Measurements from ENCODE around the gene IFRD2.
A peak's percentile ranks its signal among the peaks of the same experiment; 100 is the strongest.

IFRD2 gene, protein sequence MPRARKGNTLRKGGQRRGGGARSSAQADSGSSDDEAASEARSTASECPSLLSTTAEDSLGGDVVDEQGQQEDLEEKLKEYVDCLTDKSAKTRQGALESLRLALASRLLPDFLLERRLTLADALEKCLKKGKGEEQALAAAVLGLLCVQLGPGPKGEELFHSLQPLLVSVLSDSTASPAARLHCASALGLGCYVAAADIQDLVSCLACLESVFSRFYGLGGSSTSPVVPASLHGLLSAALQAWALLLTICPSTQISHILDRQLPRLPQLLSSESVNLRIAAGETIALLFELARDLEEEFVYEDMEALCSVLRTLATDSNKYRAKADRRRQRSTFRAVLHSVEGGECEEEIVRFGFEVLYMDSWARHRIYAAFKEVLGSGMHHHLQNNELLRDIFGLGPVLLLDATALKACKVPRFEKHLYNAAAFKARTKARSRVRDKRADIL

DNA sequence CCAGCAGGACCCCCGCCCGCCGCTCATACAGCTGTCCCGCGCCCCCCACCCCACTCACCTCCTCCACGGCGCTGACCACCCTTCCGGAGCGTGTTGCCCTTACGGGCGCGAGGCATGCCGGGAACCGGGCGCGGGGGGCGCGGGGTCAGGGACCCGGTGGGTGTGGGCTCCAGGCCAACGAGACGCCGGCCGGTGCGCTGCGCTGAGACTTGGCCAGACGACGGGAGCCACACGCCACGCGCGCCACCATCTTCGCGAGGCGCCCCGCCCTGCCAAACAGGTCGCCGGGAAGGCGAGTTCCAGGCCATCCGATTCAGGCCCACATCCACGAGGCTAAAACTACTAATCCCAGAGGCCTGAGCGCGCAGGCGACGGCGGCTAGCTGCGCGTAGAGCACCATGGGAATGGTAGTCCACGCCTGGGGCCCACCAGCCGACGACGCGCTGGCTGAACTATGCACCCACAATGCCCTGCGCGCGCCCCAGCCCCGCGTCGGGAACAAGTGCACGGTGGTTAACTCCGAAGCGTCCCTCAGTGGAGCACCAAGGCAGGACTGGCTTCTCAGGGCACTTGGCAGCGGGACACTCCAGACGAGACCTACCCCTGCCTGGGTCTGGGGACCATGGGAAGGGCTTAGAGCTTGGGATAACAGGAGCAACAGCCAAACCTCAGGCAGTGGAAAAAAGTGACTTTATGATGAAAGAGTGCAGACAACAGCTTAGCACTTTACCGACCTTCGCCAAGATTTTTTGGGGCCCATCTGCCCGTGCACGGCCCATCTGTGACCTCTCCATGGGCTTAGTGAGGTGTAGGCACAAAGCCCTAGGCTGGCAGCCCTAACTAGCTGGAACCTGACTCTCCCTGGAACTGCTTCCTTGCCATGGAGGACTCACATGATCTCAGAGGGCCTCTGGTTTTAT is at the start of gene IFRD2:
Gene IFRD2 (minus strand): TSS at position 271 of the 920 bp plus-strand sequence. CDS start 155 bp downstream, at position 116.
- DNase-seq: peak; percentile 89 to 98

- no peak for DNase-seq
Measured at GRCh38 chr3:50341537-50341936, 49.3 kb upstream of the IFRD2 start.

DNA sequence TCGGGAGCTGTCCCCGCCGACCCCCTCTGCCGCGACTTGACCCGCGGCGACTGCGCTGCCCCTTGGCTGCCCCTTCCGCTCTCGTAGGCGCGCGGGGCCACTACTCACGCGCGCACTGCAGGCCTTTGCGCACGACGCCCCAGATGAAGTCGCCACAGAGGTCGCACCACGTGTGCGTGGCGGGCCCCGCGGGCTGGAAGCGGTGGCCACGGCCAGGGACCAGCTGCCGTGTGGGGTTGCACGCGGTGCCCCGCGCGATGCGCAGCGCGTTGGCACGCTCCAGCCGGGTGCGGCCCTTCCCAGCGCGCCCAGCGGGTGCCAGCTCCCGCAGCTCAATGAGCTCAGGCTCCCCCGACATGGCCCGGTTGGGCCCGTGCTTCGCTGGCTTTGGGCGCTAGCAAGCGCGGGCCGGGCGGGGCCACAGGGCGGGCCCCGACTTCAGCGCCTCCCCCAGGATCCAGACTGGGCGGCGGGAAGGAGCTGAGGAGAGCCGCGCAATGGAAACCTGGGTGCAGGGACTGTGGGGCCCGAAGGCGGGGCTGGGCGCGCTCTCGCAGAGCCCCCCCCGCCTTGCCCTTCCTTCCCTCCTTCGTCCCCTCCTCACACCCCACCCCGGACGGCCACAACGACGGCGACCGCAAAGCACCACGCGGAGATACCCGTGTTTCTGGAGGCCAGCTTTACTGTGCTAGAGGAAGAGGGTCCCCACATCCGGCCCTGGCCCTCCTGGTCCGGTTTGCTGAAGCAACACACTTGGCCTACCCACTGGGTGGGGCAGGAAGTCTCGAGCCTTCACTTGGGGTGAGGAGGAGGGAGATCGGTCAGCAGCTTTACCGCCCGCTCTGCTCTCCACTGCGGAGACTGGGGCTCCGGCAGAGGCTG is 48.5 kb upstream of the IFRD2 start, which contains the start of gene RASSF1:
Gene RASSF1 (minus strand): TSS at position 389 of the 882 bp plus-strand sequence. CDS start 31 bp downstream, at position 358.
- no peak for DNase-seq

GRCh38 chr3:50340147-50340447 is 47.9 kb upstream of the IFRD2 start:
- no peak for DNase-seq

- DNase-seq: no peak
Measured at GRCh38 chr3:50339485-50340146, 47.4 kb upstream of the IFRD2 start.

DNA sequence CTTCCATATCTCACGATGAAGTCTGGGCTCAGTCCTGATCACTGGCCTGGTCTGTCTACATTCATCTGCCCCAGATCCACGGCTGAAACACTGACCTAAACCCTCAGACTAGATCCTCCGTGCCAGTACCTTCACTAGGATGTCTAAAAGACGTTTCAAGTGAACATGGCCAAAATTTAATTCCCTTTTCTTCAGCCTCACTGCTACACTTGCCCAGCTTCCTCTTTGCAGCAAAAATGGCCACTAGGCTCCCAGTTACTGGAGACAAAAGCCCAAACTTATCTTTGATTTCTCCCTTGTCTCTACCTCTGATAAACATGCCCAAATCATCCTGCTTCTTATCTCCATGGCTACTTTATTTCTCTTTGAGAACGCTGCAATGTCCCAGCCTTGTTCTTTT is 46.7 kb upstream of the IFRD2 start:
- no peak for DNase-seq

DNA sequence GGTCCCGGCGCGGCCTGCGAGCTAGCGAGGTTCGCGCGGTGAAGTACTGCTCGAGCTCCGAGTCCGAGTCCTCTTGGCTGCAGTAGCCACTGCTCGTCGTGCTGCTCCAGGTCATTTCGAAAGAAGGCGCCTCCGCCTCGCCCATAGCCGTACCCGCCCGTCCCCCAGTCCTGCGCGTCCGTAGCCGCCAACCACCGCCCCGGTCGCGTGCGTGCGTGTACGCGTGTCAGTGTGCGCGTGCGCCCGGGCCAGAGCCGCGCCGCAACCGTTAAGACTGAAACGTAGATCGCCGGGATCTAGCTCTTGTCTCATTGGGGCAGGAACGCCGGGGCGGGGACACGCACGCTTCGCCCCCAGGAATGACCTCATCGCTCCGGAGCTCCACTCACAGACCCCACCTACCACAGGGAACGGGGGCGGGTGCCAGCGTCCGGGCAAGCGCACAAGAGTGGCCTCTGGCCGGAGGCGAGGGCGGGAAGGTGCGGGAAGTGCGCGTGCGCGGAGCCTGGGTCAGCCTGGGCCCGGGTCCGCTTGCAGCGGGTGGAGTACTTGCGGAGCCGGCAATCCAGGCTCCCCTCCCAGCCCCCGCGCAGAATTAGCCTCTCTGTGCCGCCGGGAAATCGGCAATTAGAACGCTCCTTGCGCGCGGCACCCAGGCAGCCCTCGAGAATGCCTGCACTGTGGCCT is 45.1 kb upstream of the IFRD2 start:
- peak; percentile 97 to 99 for DNase-seq

- peak in 1 of 2 experiments; percentile 44 for DNase-seq
Measured at GRCh38 chr3:50336452-50337174, 44.4 kb upstream of the IFRD2 start.

DNA sequence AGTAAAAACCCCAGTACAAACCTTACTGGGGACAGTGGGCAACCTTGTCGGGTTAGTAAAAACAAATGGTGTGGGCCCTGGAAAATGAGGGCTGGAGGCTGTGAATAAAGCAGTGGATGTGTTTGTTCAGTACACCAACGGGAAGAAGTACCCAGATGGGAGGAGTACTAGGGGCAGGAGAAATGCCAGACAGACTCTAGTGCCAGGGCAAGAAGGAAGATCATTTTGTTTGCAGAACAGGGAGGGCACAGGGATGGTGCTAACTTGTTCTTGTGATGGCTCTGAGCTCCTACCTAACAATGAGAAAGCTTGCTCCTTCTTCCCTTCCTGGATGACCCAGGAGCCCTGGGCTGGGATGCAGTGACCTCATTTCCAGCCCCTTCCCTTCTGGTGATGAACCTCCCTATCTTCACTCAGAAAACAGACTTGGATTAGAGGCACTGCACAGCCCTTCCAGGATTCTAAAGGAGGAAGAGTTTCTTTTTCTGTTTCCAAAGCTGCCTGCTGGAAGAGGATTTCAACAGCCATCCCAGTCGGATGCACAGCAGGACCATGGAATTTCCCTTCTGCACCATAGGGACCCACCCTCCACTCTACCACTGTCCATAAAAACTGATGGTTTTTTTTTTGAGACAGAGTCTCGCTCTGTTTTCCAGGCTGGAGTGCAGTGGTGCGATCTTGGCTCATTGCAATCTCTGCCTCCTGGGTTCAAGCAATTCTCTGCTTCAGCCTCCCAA is 42.3 kb upstream of the IFRD2 start:
- DNase-seq: no peak

GRCh38 chr3:50333744-50334328 is 41.6 kb upstream of the IFRD2 start:
- DNase-seq: no peak

DNA sequence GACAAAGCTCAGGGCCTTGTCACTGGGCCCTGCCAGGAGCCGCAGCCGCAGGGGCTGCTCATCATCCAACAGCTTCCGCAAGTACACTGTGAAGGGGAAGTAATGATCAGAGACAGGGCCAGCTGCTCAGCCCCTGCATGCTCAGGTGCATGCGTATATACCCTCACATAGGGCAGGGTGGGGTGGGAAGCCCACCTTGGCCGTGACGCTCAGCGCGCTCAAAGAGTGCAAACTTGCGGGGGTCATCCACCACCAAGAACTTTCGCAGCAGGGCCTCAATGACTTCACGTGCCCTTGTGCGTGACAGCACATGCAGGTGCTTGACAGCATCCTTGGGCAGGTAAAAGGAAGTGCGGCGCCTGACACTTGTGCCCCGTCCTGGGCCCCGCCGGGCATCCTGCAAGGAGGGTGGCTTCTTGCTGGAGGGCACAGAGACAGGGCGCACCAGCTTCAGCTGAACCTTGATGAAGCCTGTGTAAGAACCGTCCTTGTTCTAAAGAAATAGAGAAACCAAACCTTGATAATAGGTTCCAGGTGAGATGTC is 39.2 kb upstream of the IFRD2 start:
- no peak for DNase-seq

- no peak for DNase-seq
Measured at GRCh38 chr3:50330330-50330729, 38.1 kb upstream of the IFRD2 start.

DNA sequence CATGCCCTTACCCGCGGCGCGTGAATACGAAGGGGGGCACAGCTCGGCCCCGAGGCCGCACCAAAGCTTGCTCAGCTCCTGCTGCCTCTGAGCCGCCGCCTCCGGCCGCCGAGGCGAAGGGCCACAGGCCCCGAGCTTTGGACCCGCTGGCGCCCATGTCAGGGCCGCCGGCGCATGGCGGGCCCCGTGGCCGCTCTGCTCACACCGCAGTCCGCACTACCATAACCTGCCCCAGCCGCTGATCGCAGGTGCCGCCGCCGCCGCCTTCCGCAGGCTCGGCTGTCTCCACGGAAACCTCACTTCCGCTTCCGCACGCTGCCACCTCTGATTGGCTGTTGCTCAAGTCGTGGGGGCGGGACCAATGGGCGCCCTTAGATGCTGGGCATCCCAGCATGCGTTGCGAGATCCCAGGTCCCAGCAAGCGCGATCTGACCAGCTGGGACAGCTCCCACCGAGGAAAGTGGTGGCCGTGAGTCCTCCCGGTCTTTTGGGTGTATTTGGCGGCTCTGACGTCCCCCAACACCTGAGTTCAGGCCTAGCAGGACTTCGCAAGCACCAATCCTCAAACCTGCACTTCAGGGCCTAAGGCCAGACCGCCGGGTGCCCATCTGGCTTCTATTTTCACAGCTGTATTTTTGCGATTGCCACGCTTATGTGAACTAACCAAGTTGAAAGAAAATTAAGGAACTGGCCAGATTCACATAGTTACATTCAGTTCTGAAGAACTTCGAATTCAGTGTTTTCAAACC is 35.9 kb upstream of the IFRD2 start, which contains the start of gene TUSC2:
Gene TUSC2 (minus strand): TSS at position 281 of the 749 bp plus-strand sequence. CDS start 124 bp downstream, at position 157.
- DNase-seq: peak; percentile 93 to 99

DNA sequence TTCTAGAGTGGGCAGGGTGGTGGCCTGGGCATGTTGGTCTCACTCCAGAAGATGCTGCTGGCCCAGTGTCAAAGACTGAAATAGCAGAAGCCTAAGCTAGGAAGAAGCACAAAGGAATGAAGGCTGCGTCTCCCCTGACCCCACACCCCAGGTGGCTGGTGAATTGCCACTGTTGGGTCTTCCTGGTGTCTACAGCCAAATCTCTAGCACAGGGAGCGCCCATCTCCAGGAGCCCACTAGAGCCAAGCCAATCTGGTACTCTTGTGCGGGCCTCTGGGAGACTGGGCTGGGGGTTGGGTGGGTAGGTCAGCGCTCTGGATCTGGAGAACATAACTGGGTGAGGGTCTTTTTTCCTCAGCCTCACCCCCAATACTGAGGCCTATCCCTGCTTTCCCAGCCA is 34.9 kb upstream of the IFRD2 start:
- DNase-seq: no peak

DNA sequence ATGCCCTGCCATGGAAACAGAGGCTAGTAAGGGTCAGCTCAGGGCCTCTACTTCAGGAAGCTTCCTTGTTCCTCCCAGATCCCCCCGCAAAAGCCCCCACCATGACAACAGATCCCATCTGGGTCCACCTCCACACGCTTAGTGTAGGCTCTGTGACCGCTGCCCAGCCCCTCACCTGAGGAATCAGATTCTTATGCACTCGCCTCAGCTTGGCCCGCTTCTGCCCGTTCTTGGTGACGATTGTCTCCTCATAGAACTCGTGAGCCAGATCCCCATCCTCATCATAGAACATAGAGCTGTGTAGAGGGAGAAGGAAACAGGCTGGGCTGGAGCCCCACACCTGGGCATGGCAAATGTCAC is 33.9 kb upstream of the IFRD2 start:
- DNase-seq: no peak

DNA sequence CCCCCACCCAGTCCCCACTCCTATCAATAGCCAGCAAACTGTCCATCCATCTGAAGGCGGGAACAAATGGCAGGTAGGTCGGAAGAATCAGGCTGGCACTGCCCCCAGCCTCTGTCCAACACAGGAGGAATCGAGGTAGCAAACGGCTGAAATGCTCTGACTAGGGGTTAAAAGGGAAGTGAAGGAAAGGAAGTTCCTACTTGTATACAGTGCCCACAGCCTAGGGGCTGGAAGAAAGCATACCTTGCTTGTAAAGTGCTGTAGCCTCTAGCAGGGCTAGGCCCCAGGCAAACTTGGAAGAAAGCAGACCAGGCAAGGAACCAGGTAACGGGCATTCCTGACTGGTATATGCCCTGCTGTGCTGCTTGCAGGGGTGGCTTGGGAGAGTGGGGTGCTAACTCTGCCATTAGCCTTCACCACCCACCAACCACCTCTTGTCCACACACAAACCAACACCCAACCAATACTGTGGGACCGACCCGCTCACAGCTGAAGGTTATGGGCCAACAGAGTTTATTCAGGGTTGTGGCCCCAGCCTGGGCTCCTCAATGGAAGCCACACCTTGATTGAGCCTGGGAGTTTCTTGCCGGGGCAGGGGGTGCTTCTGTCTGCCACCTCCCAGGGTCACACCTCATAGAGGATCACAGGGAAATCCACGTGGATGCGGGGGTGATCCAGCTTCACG is 33.4 kb upstream of the IFRD2 start:
- no peak for DNase-seq

DNA sequence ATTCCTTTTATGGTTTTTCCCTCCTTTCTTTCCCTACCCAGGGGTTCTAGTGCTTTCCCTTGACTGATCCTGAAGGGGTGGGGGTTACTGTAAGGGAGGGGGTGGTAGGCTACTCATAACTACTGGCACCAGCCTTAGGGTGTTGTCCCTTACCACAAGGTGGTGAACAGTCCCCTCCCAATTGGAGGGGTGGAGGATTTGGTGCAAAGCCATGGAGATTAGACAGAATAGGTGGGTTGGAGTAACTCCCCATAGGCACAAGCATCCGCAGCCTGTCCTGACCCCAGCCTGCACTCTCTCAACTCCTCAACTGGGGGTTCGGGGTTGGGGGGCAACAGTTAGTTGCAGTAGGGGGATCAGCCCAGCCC is 32.9 kb upstream of the IFRD2 start:
- no peak for DNase-seq

Measured in NCI-H526 (cell line).